Activated naive CD4-positive, alpha-beta T cell treated with anti-CD3 and anti-CD28 coated beads, Interleukin-2, amount 50 U/mL, for 16 hours (primary cell): ENCODE measurements around the gene TGFA.

ENCODE experiments used
- DNase-seq: peaks from one replicate; pipeline ENCODE4 v3.0.0-alpha.2; 2020

The TGFA gene

GRCh38 chr2:70552501-70553333 is 909 bp downstream of the TGFA start:
- DNase-seq = no peak

DNA sequence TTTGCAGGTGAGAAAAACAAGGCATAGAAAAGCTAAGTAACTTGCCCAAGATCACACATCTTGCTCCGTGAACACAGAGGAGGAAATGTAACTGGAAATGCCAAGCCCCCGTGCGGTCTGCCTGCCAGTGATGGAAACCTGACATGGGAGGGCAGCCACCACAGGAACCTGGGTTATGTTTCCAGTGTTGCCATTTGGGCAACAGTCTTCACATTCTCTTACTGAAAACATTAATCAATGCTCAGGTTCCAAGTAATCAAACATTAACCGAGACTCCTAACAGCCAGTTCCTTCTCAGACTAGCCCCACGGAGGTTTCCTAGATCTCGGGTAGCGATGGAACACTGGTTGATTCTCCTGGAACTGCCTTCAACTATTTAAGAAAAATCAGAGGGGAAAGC is 2.5 kb downstream of the TGFA start:
- no peak for DNase-seq

GRCh38 chr2:70549962-70550361 is 3.7 kb downstream of the TGFA start:
- no peak for DNase-seq

GRCh38 chr2:70549064-70549710 is 4.4 kb downstream of the TGFA start:
- DNase-seq = no peak

DNA sequence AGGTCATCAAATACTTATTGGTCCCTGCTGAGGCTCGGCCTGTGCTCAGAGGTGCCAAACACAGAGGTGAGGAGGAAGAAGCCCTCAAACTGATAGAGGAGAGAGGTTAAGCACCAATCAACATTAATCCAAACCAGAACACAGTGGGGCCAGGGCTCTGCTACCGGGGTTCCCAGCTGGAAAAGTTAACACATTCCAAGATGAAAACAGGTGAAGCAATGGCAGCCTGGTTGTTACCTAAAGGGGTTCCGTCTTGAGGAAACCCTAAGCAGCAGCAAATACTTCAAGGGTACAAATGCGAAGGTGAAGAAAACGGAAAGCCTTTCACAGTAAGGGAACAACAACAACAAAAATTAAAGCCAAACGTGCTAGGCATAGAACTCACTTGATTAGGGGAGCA is 5.4 kb downstream of the TGFA start:
- no peak for DNase-seq

DNA sequence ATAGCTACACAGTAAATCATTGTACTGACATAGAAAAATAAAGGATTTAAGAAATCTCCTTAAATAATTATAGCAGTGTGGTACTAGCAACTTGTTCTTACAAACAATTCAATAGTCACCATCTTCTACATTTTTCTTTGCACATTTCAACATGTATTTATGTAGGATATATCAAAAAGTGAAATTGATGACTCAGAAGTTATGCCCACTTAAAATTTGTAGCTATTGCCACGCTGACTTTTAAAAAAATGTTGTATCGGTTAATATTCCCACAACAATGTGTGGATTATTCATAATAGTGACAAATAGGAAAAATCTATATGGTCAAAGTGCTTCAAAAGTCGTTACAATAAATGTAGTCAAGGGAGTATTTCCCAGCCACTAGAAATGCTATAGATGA is 6.7 kb downstream of the TGFA start:
- no peak for DNase-seq

GRCh38 chr2:70546376-70546775 is 7.2 kb downstream of the TGFA start:
- DNase-seq = no peak

- no peak for DNase-seq
Measured at GRCh38 chr2:70541481-70542020, 12.1 kb downstream of the TGFA start.

GRCh38 chr2:70537840-70538239 is 15.8 kb downstream of the TGFA start:
- no peak for DNase-seq

DNA sequence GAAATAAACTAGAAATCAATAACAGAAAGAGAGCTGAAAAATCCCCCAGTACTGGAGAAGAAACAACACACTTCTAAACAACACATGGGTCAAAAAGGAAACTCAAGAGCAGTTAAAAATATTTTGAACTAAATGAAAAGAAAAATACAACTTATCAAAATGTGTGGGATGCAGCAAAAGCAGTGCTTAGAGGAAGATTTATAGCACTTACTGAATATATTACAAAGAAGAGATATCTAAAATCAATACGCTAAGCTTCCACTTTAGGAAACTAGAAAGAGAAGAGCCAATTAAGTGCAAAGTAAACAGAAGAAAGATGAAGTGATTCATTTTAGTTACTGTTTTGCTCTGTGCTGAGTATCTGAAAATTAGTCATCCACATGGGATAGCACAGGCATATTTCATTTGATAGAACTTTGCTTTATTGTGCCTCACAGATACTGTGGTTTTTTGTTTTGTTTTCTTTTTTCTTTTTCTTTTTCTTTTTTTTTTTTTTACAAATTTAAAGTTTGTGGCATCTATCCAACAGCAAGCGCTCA is 17.0 kb downstream of the TGFA start:
- DNase-seq = no peak

DNA sequence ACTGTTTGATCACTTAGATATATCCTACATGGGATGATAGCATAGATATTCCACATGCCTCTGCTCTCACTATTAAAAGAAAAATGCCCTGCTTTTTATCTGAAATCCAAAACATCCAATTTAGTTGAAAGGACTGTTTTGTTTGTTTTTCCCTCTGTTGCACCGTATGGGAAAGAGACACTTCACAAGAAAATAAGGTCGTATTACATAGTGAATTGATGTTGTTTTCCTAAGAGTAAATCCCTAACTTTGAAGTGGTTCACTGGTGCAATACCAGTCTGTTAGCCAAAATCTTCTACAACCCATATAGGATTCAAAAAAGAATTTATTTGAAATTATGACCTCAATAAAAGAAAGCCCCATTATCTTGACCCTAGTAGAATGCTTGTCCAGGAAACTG is 18.1 kb downstream of the TGFA start:
- DNase-seq = no peak

- no peak for DNase-seq
Measured at GRCh38 chr2:70534183-70534836, 19.3 kb downstream of the TGFA start.

DNA sequence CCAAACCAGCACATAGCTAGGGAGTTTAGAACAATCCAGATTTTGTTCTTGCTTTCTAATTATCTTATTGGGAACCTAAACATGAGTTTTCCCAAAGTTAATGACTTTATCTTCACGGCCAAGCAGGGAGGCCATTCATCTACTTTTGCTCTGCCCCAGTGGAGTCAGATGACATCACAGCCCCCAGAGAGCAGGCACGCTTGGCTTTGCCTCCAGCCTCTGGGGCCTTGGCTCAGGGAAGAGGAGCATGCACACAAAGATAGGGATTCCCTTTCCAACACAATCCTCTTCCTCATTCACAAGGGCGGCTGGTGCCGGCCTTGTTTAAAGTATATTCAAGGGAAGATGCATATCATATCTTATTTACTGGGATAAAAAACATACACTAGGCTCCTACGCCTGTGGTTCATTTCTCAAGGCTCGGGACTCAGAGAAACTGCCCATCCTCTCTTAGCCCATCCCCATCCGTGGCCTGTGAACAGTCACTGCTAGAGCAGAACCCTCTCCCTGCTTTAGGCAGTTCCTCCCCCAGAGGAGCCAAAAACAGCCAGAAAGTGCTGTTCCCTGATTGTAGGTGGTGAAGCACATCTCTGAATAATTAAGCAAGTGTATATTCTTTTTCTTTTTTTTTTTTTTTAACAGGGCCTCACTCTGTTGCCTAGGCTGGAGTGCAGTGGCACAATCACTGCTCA is 21.2 kb downstream of the TGFA start:
- DNase-seq = no peak

GRCh38 chr2:70531419-70532086 is 22.1 kb downstream of the TGFA start:
- no peak for DNase-seq

- no peak for DNase-seq
Measured at GRCh38 chr2:70529610-70530009, 24.0 kb downstream of the TGFA start.

- no peak for DNase-seq
Measured at GRCh38 chr2:70528929-70529328, 24.7 kb downstream of the TGFA start.

DNA sequence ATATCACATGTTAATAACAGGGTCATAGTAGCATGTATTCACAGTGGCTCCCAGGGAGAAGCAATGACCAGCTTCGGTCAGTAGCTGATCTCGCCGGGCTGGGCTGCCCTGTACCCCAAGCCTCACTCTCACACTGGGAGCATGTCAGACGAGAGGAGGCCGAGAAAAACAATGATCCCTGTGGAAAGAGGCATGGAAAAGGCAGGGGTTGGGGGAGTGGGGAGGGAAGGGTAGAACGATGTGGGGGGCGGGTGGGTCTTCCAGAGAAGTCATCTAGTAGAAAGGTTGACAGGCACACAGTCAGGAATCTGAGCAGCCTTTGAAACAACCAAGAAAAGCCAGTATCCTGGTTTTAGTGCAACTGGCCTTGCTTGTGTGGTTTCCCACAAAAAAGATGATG is 25.4 kb downstream of the TGFA start:
- no peak for DNase-seq

DNA sequence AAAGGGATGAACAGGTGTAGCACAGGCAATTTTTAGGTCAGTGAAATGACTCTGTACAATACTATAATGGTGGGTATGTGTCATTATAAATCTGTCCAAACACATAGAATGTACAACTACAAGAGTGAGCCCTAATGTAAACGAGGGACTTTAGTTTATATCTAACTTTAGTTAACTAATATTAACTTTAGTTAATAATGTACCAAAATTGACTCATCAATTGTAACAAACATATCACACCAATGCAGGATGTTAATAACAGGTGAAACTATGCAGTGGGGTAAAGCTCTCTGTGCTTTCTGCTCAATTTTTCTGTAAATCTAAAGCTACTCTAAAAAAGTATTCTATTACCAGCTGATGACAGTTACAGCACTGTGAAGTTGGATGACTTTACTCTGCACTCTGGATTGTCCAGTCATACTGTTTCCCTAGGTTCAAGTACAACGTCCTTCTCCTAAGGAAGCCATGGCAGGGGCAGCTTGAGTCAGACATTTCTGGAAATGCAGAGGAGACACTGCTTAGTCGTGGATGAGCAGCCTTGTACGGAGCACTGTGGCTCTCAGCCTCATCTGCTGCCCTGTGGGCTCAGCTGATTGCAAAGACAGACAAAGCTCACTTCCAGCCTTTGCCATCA is 26.1 kb downstream of the TGFA start:
- DNase-seq = no peak

GRCh38 chr2:70526126-70526525 is 27.5 kb downstream of the TGFA start:
- DNase-seq = no peak

- no peak for DNase-seq
Measured at GRCh38 chr2:70525032-70525431, 28.6 kb downstream of the TGFA start.
